Measurements from ENCODE around the gene TRIM46. TPM values are rescaled to one million over a fixed set of nuclear protein-coding genes. Genes with fewer than 3 reads are reported as not detected.

The TRIM46 gene
- total and polyA plus RNA-seq, 9 of the 15 experiments (the other 6 are each of a cell fraction or from before 2014, with no cell fraction given): 0.05 to 0.60 (median 0.16) TPM; not detected in 3

GRCh38 chr1:155206891-155207805, 33.5 kb downstream of the TRIM46 start (continued):
- TF ChIP-seq ARNT (IDR thresholded peaks at IDR 0.05): 0 out of 4 replicates have a peak, but pooled peaks have one; percentile 41 to 59
- TF ChIP-seq, protein P1, sequence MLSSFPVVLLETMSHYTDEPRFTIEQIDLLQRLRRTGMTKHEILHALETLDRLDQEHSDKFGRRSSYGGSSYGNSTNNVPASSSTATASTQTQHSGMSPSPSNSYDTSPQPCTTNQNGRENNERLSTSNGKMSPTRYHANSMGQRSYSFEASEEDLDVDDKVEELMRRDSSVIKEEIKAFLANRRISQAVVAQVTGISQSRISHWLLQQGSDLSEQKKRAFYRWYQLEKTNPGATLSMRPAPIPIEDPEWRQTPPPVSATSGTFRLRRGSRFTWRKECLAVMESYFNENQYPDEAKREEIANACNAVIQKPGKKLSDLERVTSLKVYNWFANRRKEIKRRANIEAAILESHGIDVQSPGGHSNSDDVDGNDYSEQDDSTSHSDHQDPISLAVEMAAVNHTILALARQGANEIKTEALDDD (IDR thresholded peaks at IDR 0.05): peak; percentile 36; the same call in 1 of the 2 replicates
- no peak for TF ChIP-seq BDP1 (IDR thresholded peaks at IDR 0.05; ENCODE audit: insufficient read depth, insufficient read length)
- TF ChIP-seq CTCFL (IDR thresholded peaks at IDR 0.05; ENCODE audit: borderline replicate concordance, insufficient read depth, low read depth, low read length, poor library complexity, severe bottlenecking): peak; percentile 20
- TF ChIP-seq, protein P2, sequence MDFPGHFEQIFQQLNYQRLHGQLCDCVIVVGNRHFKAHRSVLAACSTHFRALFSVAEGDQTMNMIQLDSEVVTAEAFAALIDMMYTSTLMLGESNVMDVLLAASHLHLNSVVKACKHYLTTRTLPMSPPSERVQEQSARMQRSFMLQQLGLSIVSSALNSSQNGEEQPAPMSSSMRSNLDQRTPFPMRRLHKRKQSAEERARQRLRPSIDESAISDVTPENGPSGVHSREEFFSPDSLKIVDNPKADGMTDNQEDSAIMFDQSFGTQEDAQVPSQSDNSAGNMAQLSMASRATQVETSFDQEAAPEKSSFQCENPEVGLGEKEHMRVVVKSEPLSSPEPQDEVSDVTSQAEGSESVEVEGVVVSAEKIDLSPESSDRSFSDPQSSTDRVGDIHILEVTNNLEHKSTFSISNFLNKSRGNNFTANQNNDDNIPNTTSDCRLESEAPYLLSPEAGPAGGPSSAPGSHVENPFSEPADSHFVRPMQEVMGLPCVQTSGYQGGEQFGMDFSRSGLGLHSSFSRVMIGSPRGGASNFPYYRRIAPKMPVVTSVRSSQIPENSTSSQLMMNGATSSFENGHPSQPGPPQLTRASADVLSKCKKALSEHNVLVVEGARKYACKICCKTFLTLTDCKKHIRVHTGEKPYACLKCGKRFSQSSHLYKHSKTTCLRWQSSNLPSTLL (IDR thresholded peaks at IDR 0.05): no peak
- peak; percentile 37 for TF ChIP-seq CREM (IDR thresholded peaks at IDR 0.05; ENCODE audit: low read depth)
- 0 out of 2 replicates have a peak, but pooled peaks have one; percentile 13 for TF ChIP-seq ATF7 (IDR thresholded peaks at IDR 0.05)
- 0 out of 2 replicates have a peak, but pooled peaks have one; percentile 32 for TF ChIP-seq NFRKB (IDR thresholded peaks at IDR 0.05; ENCODE audit: low read depth)
- no peak for TF ChIP-seq NCOA1 (IDR thresholded peaks at IDR 0.05; ENCODE audit: low read depth)
- TF ChIP-seq ATF3 (IDR thresholded peaks at IDR 0.05): no peak
- no peak for TF ChIP-seq ATF3 (CRISPR knock-in tag; conservative IDR thresholded peaks at IDR 0.05)
- TF ChIP-seq TSHZ1 (CRISPR knock-in tag; IDR thresholded peaks at IDR 0.05): no peak
- TF ChIP-seq, protein P3, sequence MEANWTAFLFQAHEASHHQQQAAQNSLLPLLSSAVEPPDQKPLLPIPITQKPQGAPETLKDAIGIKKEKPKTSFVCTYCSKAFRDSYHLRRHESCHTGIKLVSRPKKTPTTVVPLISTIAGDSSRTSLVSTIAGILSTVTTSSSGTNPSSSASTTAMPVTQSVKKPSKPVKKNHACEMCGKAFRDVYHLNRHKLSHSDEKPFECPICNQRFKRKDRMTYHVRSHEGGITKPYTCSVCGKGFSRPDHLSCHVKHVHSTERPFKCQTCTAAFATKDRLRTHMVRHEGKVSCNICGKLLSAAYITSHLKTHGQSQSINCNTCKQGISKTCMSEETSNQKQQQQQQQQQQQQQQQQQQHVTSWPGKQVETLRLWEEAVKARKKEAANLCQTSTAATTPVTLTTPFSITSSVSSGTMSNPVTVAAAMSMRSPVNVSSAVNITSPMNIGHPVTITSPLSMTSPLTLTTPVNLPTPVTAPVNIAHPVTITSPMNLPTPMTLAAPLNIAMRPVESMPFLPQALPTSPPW (CRISPR knock-in tag; IDR thresholded peaks at IDR 0.05): peak; percentile 34; the same call in 1 of the 2 replicates
